ENCODE results near the gene TDRD6. TPM values are rescaled to one million over a fixed set of nuclear protein-coding genes. Genes with fewer than 3 reads are reported as not detected.

Gene TDRD6
- total and polyA plus RNA-seq, 2 donors (not counting 3 experiments of a cell fraction or from before 2014, with no cell fraction given), result under 0.01 TPM; not detected in 1

DNA sequence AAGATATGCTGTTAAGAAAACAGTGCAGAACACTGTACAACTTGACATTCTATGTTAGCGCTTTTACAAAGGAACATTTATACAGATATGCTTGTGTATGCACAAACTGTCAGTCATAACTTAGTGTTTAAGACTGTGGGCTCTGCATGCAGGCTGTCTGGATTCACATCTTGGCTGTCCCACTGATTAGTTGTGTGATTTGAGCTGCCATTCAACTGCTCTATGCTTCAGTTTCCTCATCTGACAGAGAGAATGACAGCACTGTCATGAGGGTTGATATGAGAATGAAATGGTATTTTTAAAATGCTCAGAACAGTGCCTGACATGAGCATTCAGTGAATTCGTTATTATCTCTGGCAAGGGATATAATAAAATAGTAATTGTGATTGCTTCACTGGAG lies 26.2 kb upstream of the TDRD6 start:
- DNase-seq (ENCODE audit: low read depth, low spot score) (no peak), FAIRE-seq (no peak)
- Histone ChIP-seq H3K79me2 (ENCODE audit: control insufficient read depth, insufficient read depth, low read length) (no peaks in the 10 kb centered on the region), H3K36me3 (ENCODE audit: control insufficient read depth in 2 of 2, extremely low read depth in 1 of 2, insufficient read depth in 2 of 2, low read length in 2 of 2) (no peaks in the 10 kb centered on the region), H3K27me3 (ENCODE audit: control insufficient read depth in 2 of 2, insufficient read depth in 2 of 2, low read length in 2 of 2) (no peaks in the 10 kb centered on the region), H3K9me1 (replicated peaks; ENCODE audit: control insufficient read depth, extremely low read depth, insufficient read depth, low read length) (no peaks in the 10 kb centered on the region), H4K20me1 (replicated peaks; ENCODE audit: control insufficient read depth, extremely low read depth, insufficient read depth, low read length) (no peaks in the 10 kb centered on the region), H2AFZ (ENCODE audit: low read depth, low read length) (no peak overlapping the region), H3K4me1 (ENCODE audit: control insufficient read depth, extremely low read depth, insufficient read depth, low read length) (no peaks in the 10 kb centered on the region), H3K9ac (replicated peaks; ENCODE audit: extremely low read depth, insufficient read depth, low read length) (no peak overlapping the region), H3K9me3 (replicated peaks; ENCODE audit: control insufficient read depth, insufficient read depth, low read length) (no peaks in the 10 kb centered on the region), H3K27ac (ENCODE audit: insufficient read depth, low read depth, low read length) (no peak overlapping the region), H3K4me3 (replicated peaks in 1 of 3; ENCODE audit: insufficient read depth in 1 of 3, low read depth in 1 of 3, low read length in 3 of 3) (no peak overlapping the region), H3K4me2 (ENCODE audit: insufficient read depth, low read length) (no peak overlapping the region)
- dilution Hi-C loops (cut with MboI; ENCODE audit: extremely low pct_ligation_motif_present, low sequenced_read_pairs) (no loop called here), intact Hi-C loops (cut with micrococcal nuclease) (no loop called here)
- ChIA-PET POLR2A (no interaction called here), CTCF (no interaction called here)
- no TSS peak for BruUV-seq (replicated peaks)
- TF ChIP-seq MYC (IDR thresholded peaks at IDR 0.05; ENCODE audit: low read depth, low read length), result no peak
- no peak for TF ChIP-seq JUN (IDR thresholded peaks at IDR 0.05; ENCODE audit: borderline replicate concordance, insufficient read depth, insufficient read length, low read depth)
- no peak for TF ChIP-seq EZH2 (IDR thresholded peaks at IDR 0.05; ENCODE audit: borderline replicate concordance, low read depth, low read length, severe bottlenecking)
- no peak for TF ChIP-seq POLR2A (IDR thresholded peaks at IDR 0.05; ENCODE audit: low read depth, low read length)
- TF ChIP-seq, protein P1, sequence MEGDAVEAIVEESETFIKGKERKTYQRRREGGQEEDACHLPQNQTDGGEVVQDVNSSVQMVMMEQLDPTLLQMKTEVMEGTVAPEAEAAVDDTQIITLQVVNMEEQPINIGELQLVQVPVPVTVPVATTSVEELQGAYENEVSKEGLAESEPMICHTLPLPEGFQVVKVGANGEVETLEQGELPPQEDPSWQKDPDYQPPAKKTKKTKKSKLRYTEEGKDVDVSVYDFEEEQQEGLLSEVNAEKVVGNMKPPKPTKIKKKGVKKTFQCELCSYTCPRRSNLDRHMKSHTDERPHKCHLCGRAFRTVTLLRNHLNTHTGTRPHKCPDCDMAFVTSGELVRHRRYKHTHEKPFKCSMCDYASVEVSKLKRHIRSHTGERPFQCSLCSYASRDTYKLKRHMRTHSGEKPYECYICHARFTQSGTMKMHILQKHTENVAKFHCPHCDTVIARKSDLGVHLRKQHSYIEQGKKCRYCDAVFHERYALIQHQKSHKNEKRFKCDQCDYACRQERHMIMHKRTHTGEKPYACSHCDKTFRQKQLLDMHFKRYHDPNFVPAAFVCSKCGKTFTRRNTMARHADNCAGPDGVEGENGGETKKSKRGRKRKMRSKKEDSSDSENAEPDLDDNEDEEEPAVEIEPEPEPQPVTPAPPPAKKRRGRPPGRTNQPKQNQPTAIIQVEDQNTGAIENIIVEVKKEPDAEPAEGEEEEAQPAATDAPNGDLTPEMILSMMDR (IDR thresholded peaks at IDR 0.05; ENCODE audit: extremely low read depth in 1 of 2, insufficient read depth in 1 of 2, low read depth in 1 of 2, low read length in 2 of 2), result no peak
- TF ChIP-seq POLR2AphosphoS5 (IDR thresholded peaks at IDR 0.05; ENCODE audit: insufficient read depth, low read depth, low read length), result no peak
- TF ChIP-seq FOS (IDR thresholded peaks at IDR 0.05; ENCODE audit: borderline replicate concordance, insufficient read depth, low read length), result no peak
- TF ChIP-seq GATA2 (IDR thresholded peaks at IDR 0.05; ENCODE audit: insufficient read depth, insufficient read length, low read depth, low read length), result no peak
- TF ChIP-seq, protein P2, sequence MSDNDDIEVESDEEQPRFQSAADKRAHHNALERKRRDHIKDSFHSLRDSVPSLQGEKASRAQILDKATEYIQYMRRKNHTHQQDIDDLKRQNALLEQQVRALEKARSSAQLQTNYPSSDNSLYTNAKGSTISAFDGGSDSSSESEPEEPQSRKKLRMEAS (IDR thresholded peaks at IDR 0.05; ENCODE audit: insufficient read depth, insufficient read length), result no peak

Measured in endothelial cell of umbilical vein (primary cell).